ENCODE measurements around the gene PARD3B. TPM values are rescaled to one million over a fixed set of nuclear protein-coding genes. Genes with fewer than 3 reads are reported as not detected.

The PARD3B gene
- total RNA-seq, 1 experiment from 2014 or later: 2.0 TPM

DNA sequence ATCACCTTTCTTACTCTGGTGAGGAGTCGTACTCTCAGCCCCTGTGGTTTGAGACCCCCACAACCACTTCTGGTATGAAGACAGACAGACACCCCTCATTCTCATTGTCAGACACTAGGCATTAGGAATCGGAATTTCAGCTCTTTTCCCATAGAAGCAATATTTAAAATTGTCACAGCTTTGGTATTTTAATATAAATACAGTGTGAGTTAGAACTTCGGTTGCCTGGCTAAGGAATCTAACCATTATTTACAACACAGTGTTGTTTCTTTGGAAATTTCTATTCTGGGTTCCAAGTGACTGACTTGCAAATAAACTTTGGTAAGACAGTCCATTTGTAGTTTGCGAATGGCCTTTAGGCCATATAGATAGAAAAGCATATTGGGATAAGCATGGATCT, 318.1 kb downstream of the PARD3B start:
- Histone ChIP-seq H3K27me3 (ENCODE audit: insufficient read depth, low read length) (no peaks in the 10 kb centered on the region), H3K27ac (ENCODE audit: low read depth, low read length) (no peak overlapping the region), H3K9me3 (ENCODE audit: control insufficient read depth in 1 of 2, insufficient read depth in 1 of 2, low read depth in 1 of 2, low read length in 2 of 2) (no peaks in the 10 kb centered on the region), H3K9me2 (ENCODE audit: insufficient read depth) (no peaks in the 10 kb centered on the region), H3K4me2 (ENCODE audit: low read length) (no peak overlapping the region), H3K9ac (ENCODE audit: low read length) (no peak overlapping the region), H3K79me2 (ENCODE audit: insufficient read depth, low read length) (no peaks in the 10 kb centered on the region), H3K4me1 (ENCODE audit: control insufficient read depth in 1 of 2, insufficient read depth in 2 of 2, low read length in 2 of 2) (no peaks in the 10 kb centered on the region), H4K20me1 (ENCODE audit: insufficient read depth) (no peaks in the 10 kb centered on the region), H3K36me3 (ENCODE audit: control insufficient read depth in 1 of 2, insufficient read depth in 2 of 2, low read length in 2 of 2) (no peaks in the 10 kb centered on the region), H3K4me3 (replicated peaks in 1 of 2; ENCODE audit: low read depth in 1 of 2, low read length in 2 of 2) (no peak overlapping the region), H2AFZ (ENCODE audit: low read depth, low read length, poor library complexity, severe bottlenecking) (no peak overlapping the region)
- DNase-seq (ENCODE audit: low read depth, low spot score) (no peak), ATAC-seq (no peak)
- BruUV-seq (replicated peaks): no TSS peak
- CTCF ChIA-PET: no interaction called here
- intact Hi-C loops (cut with micrococcal nuclease): no loop called here
- TF ChIP-seq, protein P1, sequence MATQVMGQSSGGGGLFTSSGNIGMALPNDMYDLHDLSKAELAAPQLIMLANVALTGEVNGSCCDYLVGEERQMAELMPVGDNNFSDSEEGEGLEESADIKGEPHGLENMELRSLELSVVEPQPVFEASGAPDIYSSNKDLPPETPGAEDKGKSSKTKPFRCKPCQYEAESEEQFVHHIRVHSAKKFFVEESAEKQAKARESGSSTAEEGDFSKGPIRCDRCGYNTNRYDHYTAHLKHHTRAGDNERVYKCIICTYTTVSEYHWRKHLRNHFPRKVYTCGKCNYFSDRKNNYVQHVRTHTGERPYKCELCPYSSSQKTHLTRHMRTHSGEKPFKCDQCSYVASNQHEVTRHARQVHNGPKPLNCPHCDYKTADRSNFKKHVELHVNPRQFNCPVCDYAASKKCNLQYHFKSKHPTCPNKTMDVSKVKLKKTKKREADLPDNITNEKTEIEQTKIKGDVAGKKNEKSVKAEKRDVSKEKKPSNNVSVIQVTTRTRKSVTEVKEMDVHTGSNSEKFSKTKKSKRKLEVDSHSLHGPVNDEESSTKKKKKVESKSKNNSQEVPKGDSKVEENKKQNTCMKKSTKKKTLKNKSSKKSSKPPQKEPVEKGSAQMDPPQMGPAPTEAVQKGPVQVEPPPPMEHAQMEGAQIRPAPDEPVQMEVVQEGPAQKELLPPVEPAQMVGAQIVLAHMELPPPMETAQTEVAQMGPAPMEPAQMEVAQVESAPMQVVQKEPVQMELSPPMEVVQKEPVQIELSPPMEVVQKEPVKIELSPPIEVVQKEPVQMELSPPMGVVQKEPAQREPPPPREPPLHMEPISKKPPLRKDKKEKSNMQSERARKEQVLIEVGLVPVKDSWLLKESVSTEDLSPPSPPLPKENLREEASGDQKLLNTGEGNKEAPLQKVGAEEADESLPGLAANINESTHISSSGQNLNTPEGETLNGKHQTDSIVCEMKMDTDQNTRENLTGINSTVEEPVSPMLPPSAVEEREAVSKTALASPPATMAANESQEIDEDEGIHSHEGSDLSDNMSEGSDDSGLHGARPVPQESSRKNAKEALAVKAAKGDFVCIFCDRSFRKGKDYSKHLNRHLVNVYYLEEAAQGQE (IDR thresholded peaks at IDR 0.05; ENCODE audit: low read depth): no peak
- TF ChIP-seq POLR2AphosphoS5 (IDR thresholded peaks at IDR 0.05; ENCODE audit: low read depth, low read length) (no peak), FOSL1 (IDR thresholded peaks at IDR 0.05; ENCODE audit: low read depth) (no peak), CTCF (IDR thresholded peaks at IDR 0.05 in 2 of 3, conservative IDR thresholded peaks at IDR 0.05 in 1 of 3; ENCODE audit: borderline replicate concordance in 1 of 3, insufficient read depth in 1 of 3, low read depth in 2 of 3, low read length in 2 of 3) (no peak), POLR2A (IDR thresholded peaks at IDR 0.05; ENCODE audit: borderline replicate concordance, extremely low read depth, insufficient read depth, insufficient read length) (no peak), ELF1 (IDR thresholded peaks at IDR 0.05; ENCODE audit: borderline replicate concordance, low read depth) (no peak), EGR1 (IDR thresholded peaks at IDR 0.05; ENCODE audit: low read depth) (no peak), YY1 (IDR thresholded peaks at IDR 0.05; ENCODE audit: extremely low read depth, insufficient replicate concordance, low read depth, low read length) (no peak), ZFX (IDR thresholded peaks at IDR 0.05) (no peak)
- RAD21 ChIA-PET (ENCODE audit: low non-redundant PET in 1 of 2, low total read pairs in 2 of 2, uncharacterized antibody in 2 of 2, unreplicated experiment in 2 of 2): no interaction called here
- POLR2A ChIA-PET: no interaction called here
